Ovary (tissue), 9 donors: ENCODE results near the gene RETREG2. TPM values are rescaled to one million over a fixed set of nuclear protein-coding genes. Genes with fewer than 3 reads are reported as not detected.

Source experiments
- DNase-seq, 5 donors: peaks; one replicate each; pipeline ENCODE4 v3.0.0-alpha.2; 2019 to 2020
- H3K27ac ChIP-seq, 2 donors: fragments of 200-600 bp; one replicate each; pipeline versions ENCODE4 v1.5.1 to v1.8.0; 2019 to 2022
- H3K27me3 ChIP-seq: fragments of 200-600 bp; one replicate; pipeline ENCODE4 v1.8.0; 2022
- H3K36me3 ChIP-seq: fragments of 200-600 bp; sonication (generic); one replicate; pipeline ENCODE4 v1.5.1; 2019
- H3K4me1 ChIP-seq: one replicate; pipeline ENCODE4 v1.8.1; 2013; ENCODE audit warnings: mild to moderate bottlenecking, moderate library complexity; ENCODE audit not compliant: insufficient read depth
- H3K4me3 ChIP-seq: fragments of 200-600 bp; sonication (generic); one replicate; pipeline ENCODE4 v1.5.1; 2017
- H3K9me3 ChIP-seq, 2 donors: fragments of 200-600 bp in 1 of 2; sonication (generic) in 1 of 2; one replicate each; pipeline versions ENCODE4 v1.5.1 to v1.8.1; 2013 to 2019; ENCODE audit warnings: mild to moderate bottlenecking in 1 of 2, moderate library complexity in 1 of 2
- EP300 ChIP-seq: sonication (generic); formaldehyde crosslinking; IDR thresholded peaks from one replicate; pipeline ENCODE4 v1.6.1; 2017; ENCODE audit warnings: antibody characterized with exemption
- POLR2A ChIP-seq: fragments of 450-650 bp; IDR thresholded peaks from one replicate; pipeline ENCODE4 v1.6.1; 2017; ENCODE audit warnings: antibody characterized with exemption, mild to moderate bottlenecking, moderate library complexity
- WGBS, 3 donors: extraction: QIAGEN DNeasy Blood & Tissue Kit in 1 of 3; methylation state at CpG; one replicate each; pipeline versions ENCODE4 v1.1.5 to v1.1.7; 2013 to 2017; 5-methylcytosine and 5-hydroxymethylcytosine counted together
- intact Hi-C, 4 donors: fragments of 100-400 bp; cut with DNase I; formaldehyde crosslinking; loops; one replicate each; pipeline versions ENCODE4 v1.11.0 to v1.15.1; 2022 to 2023
- polyA plus RNA-seq, 2 donors: library from polyadenylated mRNA; stranded (reverse); fragments of 200-250 nt in 1 of 2; fragments of 350-450 nt in 1 of 2; fragmentation: Illumina TruSeq in 1 of 2; extraction: RNeasy Lipid Tissue Mini Kit (QIAGEN cat#74804) in 1 of 2; gene quantifications; one replicate each; pipeline ENCODE4 v1.2.3, GENCODE V29; 2013 to 2014
- total RNA-seq, 7 donors: library from RNA; depleted of rRNA in 2 of 7; stranded (reverse); fragments of >200 nt in 2 of 7; fragmentation: NEBNext Ultra II Directional in 3 of 7; extraction: Animal tissue kit (Norgen Biotek cat#: 25700) in 3 of 7; gene quantifications; one replicate each; pipeline versions ENCODE4 v1.1.0 to v1.2.4, GENCODE V29; 2016 to 2023
- TF ChIP-seq, protein P1 (sequence below), 3 donors: fragments of 450-650 bp in 2 of 3; fragments of 200-600 bp in 1 of 3; IDR thresholded peaks; one replicate each; pipeline versions ENCODE4 v1.5.1 to v1.8.0; 2016 to 2022; ENCODE audit warnings: antibody characterized with exemption in 3 of 3, mild to moderate bottlenecking in 1 of 3
- donor health status: DM: no; HTN: no; CAD: no; lungs with moderate emphysema.
- donor health status: DM: no; HTN: no; CAD: no.
- donor health status: Bipolar disorder and iron deficiency.
- donor health status: DM: yes; HTN: yes; CAD: no.
- donor health status: DM: no; HTN: no; CAD: no.
- donor health status: DM: yes; HTN: yes; CAD: no.

The RETREG2 gene
- total and polyA plus RNA-seq, 9 donors: 40.9 to 110 (median 95.6) TPM

GRCh38 chr2:219173176-219173575, 4.9 kb upstream of the RETREG2 start:
- H3K9me3 ChIP-seq: no peaks in the 10 kb centered on the region
- H3K27ac ChIP-seq: no peak overlapping the region
- peaks cover 6% of the 10 kb centered on the region for H3K4me1 ChIP-seq
- no peak overlapping the region for H3K4me3 ChIP-seq
- 84 to 90% (median 88%) methylated on average over 6 of the region's 6 CpGs for WGBS, 3 donors
- no peaks in the 10 kb centered on the region for H3K36me3 ChIP-seq
- TF ChIP-seq, protein P1, sequence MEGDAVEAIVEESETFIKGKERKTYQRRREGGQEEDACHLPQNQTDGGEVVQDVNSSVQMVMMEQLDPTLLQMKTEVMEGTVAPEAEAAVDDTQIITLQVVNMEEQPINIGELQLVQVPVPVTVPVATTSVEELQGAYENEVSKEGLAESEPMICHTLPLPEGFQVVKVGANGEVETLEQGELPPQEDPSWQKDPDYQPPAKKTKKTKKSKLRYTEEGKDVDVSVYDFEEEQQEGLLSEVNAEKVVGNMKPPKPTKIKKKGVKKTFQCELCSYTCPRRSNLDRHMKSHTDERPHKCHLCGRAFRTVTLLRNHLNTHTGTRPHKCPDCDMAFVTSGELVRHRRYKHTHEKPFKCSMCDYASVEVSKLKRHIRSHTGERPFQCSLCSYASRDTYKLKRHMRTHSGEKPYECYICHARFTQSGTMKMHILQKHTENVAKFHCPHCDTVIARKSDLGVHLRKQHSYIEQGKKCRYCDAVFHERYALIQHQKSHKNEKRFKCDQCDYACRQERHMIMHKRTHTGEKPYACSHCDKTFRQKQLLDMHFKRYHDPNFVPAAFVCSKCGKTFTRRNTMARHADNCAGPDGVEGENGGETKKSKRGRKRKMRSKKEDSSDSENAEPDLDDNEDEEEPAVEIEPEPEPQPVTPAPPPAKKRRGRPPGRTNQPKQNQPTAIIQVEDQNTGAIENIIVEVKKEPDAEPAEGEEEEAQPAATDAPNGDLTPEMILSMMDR (IDR thresholded peaks at IDR 0.05): no peak
- TF ChIP-seq EP300 (no peak), POLR2A (no peak)
- no peaks in the 10 kb centered on the region for H3K27me3 ChIP-seq
- no peak for DNase-seq
- intact Hi-C loops: loop anchor here in 1 of 4 donors (10.0 kb wide), 1 partner anchor 1158 kb away; no protein-coding TSS in a partner anchor

- intact Hi-C loops: loop anchor here in 1 of 4 donors (10.0 kb wide), 1 partner anchor 1159 kb away; no protein-coding TSS in a partner anchor
- no peak for TF ChIP-seq POLR2A
- TF ChIP-seq EP300: no peak
- TF ChIP-seq, protein P1 (IDR thresholded peaks at IDR 0.05): no peak
- DNase-seq: no peak
- H3K9me3 ChIP-seq: no peaks in the 10 kb centered on the region
- H3K36me3 ChIP-seq: no peaks in the 10 kb centered on the region
- H3K27me3 ChIP-seq: no peaks in the 10 kb centered on the region
- 84 to 88% (median 85%) methylated on average over 3 of the region's 3 CpGs for WGBS, 3 donors
- H3K4me3 ChIP-seq: no peak overlapping the region
- H3K27ac ChIP-seq: no peak overlapping the region
- peaks cover 8% of the 10 kb centered on the region for H3K4me1 ChIP-seq
Observed at GRCh38 chr2:219174146-219174545, 3.9 kb upstream of the RETREG2 start.

DNA sequence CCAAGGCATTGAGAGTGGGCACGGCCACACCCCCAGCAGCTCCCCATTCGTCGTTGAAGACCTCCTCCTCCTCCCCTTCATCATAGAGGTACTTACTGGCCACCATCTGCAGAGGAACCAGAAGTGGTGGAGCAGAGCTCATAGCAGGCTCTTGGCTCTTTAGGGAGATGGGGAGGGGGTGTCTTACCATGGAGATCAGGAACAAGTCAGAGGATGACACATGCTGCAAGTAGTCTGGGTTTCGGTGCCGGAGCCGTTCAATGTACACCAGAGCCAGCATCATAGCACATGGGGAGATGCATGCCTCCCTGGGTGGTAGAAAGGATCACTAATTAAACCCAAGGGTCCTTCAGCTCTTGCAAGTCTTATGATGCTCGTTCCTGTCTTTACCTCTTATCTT, 3.3 kb upstream of the RETREG2 start:
- H3K27ac ChIP-seq: no peak overlapping the region
- no peak overlapping the region for H3K4me3 ChIP-seq
- H3K36me3 ChIP-seq: no peaks in the 10 kb centered on the region
- H3K27me3 ChIP-seq: no peaks in the 10 kb centered on the region
- 81 to 83% (median 81%) methylated on average over 7 of the region's 7 CpGs for WGBS, 3 donors
- peaks cover 11% of the 10 kb centered on the region for H3K4me1 ChIP-seq
- intact Hi-C loops: loop anchor here in 2 of 4 donors (5.0 to 10.0 kb wide), 4 partner anchors 42 to 1160 kb away; partner anchors contain the start of genes ABCB6 (in 1 of the 2), ANKZF1 (in 1 of the 2) and ATG9A (in 1 of the 2)
- TF ChIP-seq, protein P1 (IDR thresholded peaks at IDR 0.05): no peak
- TF ChIP-seq EP300 (no peak), POLR2A (no peak)
- no peaks in the 10 kb centered on the region for H3K9me3 ChIP-seq
- no peak for DNase-seq

DNA sequence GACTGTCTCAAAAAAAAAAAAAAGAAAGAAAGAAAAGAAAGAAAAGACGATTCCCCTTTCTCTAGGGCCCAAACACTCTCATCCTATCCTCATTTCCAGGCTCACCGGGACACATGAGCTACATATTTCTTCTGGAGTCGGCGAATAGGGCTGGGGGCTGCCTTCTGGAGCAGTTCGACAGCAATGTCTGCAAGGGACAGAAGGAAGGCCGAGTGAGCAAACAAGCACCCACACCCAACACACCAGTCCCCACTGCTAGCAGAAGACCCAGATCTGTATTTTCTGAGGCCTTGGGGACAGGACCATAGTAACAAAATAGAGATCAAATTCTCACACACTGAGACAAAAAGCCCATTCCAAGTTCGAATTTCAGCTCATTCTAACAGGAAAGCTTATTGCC, 2.6 kb upstream of the RETREG2 start:
- no peak for DNase-seq
- TF ChIP-seq POLR2A (no peak), EP300 (no peak)
- TF ChIP-seq, protein P1 (IDR thresholded peaks at IDR 0.05): no peak
- no peaks in the 10 kb centered on the region for H3K36me3 ChIP-seq
- WGBS, 3 donors: 80 to 84% (median 83%) methylated on average over 7 of the region's 7 CpGs
- peaks cover 11% of the 10 kb centered on the region for H3K4me1 ChIP-seq
- H3K4me3 ChIP-seq: no peak overlapping the region
- no peaks in the 10 kb centered on the region for H3K27me3 ChIP-seq
- H3K9me3 ChIP-seq: no peaks in the 10 kb centered on the region
- H3K27ac ChIP-seq: peak overlapping the region in 1 of 2 donors; percentile 94
- intact Hi-C loops: loop anchor here in 2 of 4 donors (5.0 to 10.0 kb wide), 4 partner anchors 42 to 1161 kb away; partner anchors contain the start of genes ABCB6 (in 1 of the 2), ANKZF1 (in 1 of the 2) and ATG9A (in 1 of the 2)
